22Rv1 (cell line): ENCODE measurements around the gene TBC1D2.

Experiments used
- H3K27ac ChIP-seq: fragments of 450-650 bp; 2 replicates; pipeline ENCODE4 v1.5.1; 2017
- ZFX ChIP-seq: fragments of 450-650 bp; IDR thresholded peaks from 2 replicates; pipeline ENCODE4 v1.6.1; 2017; ENCODE audit warnings: antibody characterized with exemption, borderline replicate concordance
- TF ChIP-seq, protein P1 (sequence below): fragments of 450-650 bp; IDR thresholded peaks from 2 replicates; pipeline ENCODE4 v1.5.1; 2017; ENCODE audit warnings: mild to moderate bottlenecking

Gene TBC1D2

DNA sequence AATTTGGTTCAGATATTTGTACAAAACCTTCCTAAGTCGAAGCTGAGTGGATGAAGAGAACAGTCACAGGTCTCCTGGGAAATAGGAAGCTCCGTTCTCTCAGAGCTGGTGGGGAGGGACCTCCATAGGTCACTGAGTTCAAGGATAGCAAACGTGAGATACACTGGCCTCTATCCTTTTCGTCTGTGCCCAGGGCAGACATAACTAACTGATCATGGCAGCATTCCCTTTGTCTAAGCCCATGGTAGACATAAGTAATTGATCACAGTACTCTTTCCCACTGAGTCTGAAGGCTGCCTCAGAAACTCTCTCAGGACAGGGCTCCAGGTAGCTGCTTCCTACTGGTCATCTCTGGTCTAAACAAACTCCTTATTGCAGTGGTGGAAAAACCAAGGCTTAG lies 50.8 kb downstream of the TBC1D2 start:
- TF ChIP-seq ZFX, result no peak
- TF ChIP-seq, protein P1, sequence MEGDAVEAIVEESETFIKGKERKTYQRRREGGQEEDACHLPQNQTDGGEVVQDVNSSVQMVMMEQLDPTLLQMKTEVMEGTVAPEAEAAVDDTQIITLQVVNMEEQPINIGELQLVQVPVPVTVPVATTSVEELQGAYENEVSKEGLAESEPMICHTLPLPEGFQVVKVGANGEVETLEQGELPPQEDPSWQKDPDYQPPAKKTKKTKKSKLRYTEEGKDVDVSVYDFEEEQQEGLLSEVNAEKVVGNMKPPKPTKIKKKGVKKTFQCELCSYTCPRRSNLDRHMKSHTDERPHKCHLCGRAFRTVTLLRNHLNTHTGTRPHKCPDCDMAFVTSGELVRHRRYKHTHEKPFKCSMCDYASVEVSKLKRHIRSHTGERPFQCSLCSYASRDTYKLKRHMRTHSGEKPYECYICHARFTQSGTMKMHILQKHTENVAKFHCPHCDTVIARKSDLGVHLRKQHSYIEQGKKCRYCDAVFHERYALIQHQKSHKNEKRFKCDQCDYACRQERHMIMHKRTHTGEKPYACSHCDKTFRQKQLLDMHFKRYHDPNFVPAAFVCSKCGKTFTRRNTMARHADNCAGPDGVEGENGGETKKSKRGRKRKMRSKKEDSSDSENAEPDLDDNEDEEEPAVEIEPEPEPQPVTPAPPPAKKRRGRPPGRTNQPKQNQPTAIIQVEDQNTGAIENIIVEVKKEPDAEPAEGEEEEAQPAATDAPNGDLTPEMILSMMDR, result no peak
- no peak overlapping the region for H3K27ac ChIP-seq

DNA sequence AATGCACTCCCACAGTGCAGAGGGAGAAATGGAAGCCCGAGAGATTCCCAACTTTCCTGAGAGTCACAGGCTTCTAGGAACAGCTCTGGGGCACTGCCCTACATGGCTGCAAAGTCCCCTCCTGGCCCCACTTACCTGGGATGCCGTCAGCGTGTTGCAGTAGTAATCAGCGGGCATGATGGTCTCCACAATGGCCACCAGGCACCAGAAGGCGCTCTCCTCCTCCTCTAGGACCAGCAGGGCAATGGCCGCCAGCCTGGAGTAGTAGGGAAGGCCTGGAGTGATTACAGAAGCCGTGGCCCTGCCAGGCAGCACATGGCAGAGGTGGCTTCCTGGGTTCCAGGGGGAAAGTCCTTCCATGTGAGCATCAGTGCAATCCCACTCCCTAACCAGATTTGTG lies 52.3 kb downstream of the TBC1D2 start:
- TF ChIP-seq ZFX, result no peak
- TF ChIP-seq, protein P1, result no peak
- H3K27ac ChIP-seq, result no peak overlapping the region

DNA sequence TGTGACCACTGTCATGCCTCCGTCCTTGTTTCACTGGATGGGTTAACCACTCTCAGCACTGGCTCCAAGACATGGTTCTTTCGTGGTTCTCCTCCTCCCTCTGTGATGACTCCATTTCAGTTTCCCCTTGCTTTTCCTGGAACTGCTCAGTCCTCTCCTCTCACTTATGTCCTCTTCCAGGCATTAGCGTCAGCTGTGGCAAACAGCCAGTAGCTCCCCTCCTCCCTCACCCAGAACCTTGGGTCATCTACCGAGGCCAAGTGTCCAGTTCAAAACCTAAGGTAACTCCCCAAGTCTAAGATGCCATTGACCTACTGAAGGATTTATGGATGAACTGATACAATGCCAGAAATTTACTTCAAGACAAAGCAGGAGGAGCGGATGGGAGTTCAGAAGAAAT lies 53.2 kb downstream of the TBC1D2 start:
- TF ChIP-seq, protein P1, result no peak
- TF ChIP-seq ZFX, result no peak
- H3K27ac ChIP-seq, result no peak overlapping the region

DNA sequence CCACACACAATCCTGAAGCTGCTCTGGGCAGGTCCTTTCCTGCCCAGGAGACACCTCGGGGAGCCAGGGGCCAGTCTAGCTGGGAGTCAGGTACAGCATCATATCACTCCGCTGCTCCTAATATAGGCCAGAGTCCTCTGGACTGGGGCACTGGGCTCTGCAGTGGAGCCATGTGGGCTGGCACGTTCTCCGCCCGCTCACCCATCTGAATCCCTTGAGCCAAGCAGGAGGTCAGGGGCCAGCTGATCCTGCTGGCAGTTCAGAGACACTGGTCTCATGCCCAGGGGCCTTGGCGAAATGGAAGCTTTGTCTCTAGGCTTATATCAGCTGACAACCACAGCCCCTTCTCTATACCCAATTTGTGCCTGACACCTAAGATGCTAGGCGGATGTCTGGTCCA lies 53.7 kb downstream of the TBC1D2 start:
- H3K27ac ChIP-seq, result no peak overlapping the region
- TF ChIP-seq, protein P1, result no peak
- no peak for TF ChIP-seq ZFX

DNA sequence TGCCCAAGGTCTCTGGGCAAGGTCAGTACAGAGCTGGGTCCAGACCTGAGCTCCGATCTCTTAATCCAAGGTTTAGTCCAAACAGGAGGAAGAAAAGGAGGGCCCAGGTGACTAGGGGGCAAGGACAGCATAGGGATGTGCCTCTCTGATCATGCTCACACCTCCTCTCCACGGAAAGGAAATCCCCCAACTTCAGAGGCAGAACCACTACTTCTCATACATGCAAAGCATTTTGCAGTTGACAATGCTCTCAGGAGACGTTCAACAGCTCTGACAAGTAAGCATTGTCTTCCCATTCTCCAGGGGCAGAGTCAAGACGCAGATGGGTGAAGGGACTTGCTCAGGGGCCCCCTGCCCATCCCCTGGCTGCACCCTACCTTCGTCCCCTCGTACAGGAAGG lies 54.3 kb downstream of the TBC1D2 start:
- H3K27ac ChIP-seq, result no peak overlapping the region
- TF ChIP-seq, protein P1, result no peak
- TF ChIP-seq ZFX, result no peak

DNA sequence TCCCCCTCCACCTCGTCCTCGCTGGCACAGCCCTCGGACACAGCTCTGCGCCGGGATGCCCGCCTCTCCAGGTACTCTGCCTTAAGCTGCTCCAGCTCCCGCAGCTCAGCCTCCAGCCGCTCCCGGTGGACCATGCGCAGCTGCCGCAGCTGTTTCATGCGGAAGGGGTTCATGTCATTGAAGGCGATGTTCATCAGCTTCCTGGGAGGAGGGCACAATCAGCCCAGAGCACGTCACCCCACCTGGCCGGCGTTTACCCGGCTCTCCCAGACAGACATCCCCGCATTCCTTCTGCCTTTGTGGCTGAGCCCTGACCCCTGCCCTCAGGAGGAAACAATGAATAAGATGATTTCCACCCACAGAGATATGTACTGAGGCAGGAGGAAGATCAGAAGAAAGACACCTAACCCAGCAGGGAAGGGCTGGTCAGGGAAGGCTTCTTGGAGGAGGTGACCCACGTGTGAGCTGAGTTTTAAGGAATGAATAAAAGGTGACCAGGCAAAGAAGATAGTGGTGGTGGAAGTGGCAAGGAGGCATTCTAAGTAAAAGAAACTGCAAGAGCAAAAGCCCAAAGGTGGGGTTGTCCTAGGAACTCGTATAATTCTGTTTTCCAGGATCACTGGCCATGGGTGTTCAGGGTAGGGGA lies 55.9 kb downstream of the TBC1D2 start:
- no peak overlapping the region for H3K27ac ChIP-seq
- TF ChIP-seq, protein P1, result no peak
- TF ChIP-seq ZFX, result no peak

DNA sequence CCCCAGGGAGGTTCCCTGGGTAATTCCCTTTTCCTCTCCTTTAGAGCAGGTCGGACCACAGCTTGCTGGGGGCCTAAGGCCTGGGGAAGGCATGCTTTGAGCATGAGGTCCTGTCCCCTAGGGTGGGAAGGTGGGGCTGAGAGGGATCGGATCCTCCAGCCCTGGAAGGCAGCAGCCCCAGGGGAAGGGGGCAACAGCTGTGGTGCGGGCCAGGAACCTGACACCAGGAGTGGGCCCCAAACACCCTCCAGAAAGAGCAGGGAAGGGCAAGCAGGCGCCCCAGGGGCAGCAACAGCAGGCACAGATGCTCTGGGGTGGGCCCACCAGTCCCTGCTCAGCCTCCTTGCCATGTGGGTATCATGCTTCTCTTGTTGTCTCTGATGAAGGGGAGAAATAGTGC lies 59.8 kb downstream of the TBC1D2 start:
- TF ChIP-seq, protein P1, result no peak
- TF ChIP-seq ZFX, result no peak
- H3K27ac ChIP-seq, result no peak overlapping the region
